Measurements from ENCODE around the gene BCL2. TPM values are rescaled to one million over a fixed set of nuclear protein-coding genes. Genes with fewer than 3 reads are reported as not detected.

The BCL2 gene
- total and polyA plus RNA-seq, 9 of the 15 experiments (the other 6 are each of a cell fraction or from before 2014, with no cell fraction given) = 0.10 to 1.1 (median 0.65) TPM

DNA sequence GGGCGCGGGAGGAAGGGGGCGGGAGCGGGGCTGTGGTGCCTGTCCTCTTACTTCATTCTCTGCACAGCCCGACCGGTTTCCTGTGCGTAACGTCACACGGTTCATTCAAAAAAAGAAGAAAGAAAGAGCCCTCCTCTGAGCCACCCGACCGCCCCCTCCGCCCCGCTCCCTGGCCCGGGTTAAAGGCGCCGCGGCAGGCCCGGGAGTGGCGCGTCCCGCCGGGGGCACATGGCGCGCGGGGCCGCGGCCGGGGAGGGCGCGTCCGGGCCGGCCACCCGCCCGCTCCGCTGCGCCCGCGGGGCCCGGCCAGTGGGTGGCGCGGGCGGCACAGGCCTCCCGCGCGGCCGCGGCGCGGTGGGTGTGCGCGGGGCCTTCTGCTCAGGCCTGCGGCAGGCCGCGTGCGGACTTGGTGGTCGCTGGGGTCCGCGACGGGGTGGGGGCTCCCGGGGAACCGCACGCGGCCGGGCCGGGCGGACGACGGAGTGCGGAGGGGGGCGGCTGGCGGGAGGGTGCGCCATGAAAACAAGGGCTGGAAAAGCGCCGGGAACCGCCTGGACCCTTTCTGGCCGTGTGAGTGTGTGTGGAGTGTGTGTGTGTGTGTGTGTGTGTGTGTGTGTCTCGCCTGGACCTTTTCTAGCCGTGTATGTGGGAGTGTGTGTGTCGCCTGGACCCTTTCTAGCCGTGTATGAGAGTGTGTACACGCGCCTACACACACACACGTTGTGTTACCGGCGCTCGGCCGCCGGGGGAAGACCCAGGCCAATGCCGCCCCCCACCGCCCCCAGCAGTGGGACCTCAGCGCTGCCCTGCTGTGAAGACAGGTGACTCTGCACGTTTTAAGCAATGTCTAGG, 780 bp upstream of the BCL2 start (continued):
- TF ChIP-seq ZBTB34 (CRISPR knock-in tag; IDR thresholded peaks at IDR 0.05) (no peak), PHTF2 (CRISPR knock-in tag; IDR thresholded peaks at IDR 0.05) (no peak), ZNF444 (CRISPR knock-in tag; IDR thresholded peaks at IDR 0.05) (no peak), ZFX (CRISPR knock-in tag; IDR thresholded peaks at IDR 0.05) (peak; percentile 88), MAX (CRISPR knock-in tag; IDR thresholded peaks at IDR 0.05) (peak; percentile 45), FUS (optimal IDR thresholded peaks at IDR 0.05; ENCODE audit: low read depth, low read length) (no peak), E2F6 (IDR thresholded peaks at IDR 0.05; ENCODE audit: borderline replicate concordance in 1 of 2, extremely low read depth in 1 of 2, insufficient read depth in 1 of 2, insufficient read length in 1 of 2, low read depth in 1 of 2, low read length in 1 of 2, poor library complexity in 1 of 2, severe bottlenecking in 1 of 2) (peak; percentile 72 to 96), ZBTB7A (IDR thresholded peaks at IDR 0.05; ENCODE audit: borderline replicate concordance, control insufficient read depth, low read depth, low read length) (peak; percentile 53; the same call in 1 of the 2 replicates), KLF13 (tag; IDR thresholded peaks at IDR 0.05; ENCODE audit: borderline replicate concordance, low read depth) (no peak), FIP1L1 (IDR thresholded peaks at IDR 0.05; ENCODE audit: low read depth, low read length, poor library complexity, severe bottlenecking) (no peak), SLC30A9 (CRISPR knock-in tag; IDR thresholded peaks at IDR 0.05) (no peak), FOS (IDR thresholded peaks at IDR 0.05; ENCODE audit: extremely low read depth, insufficient read length) (no peak), ZBTB17 (CRISPR knock-in tag; IDR thresholded peaks at IDR 0.05) (no peak), RFX5 (IDR thresholded peaks at IDR 0.05; ENCODE audit: low read depth, low read length) (no peak), LCOR (CRISPR knock-in tag; IDR thresholded peaks at IDR 0.05) (no peak), TFAP4 (CRISPR knock-in tag; IDR thresholded peaks at IDR 0.05; ENCODE audit: borderline replicate concordance) (peak; percentile 25; the same call in 1 of the 2 replicates), CREB3L1 (IDR thresholded peaks at IDR 0.05; ENCODE audit: borderline replicate concordance, low read depth) (no peak)
- TF ChIP-seq, protein P1, sequence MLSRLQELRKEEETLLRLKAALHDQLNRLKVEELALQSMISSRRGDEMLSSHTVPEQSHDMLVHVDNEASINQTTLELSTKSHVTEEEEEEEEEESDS (CRISPR knock-in tag; IDR thresholded peaks at IDR 0.05) = no peak
- TF ChIP-seq, protein P2, sequence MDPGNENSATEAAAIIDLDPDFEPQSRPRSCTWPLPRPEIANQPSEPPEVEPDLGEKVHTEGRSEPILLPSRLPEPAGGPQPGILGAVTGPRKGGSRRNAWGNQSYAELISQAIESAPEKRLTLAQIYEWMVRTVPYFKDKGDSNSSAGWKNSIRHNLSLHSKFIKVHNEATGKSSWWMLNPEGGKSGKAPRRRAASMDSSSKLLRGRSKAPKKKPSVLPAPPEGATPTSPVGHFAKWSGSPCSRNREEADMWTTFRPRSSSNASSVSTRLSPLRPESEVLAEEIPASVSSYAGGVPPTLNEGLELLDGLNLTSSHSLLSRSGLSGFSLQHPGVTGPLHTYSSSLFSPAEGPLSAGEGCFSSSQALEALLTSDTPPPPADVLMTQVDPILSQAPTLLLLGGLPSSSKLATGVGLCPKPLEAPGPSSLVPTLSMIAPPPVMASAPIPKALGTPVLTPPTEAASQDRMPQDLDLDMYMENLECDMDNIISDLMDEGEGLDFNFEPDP (CRISPR knock-in tag; IDR thresholded peaks at IDR 0.05) = no peak

All from K562 (cell line).